GM13977 (cell line): ENCODE results near the gene MCM5.

ENCODE experiments used
- DNase-seq: peaks from one replicate; pipeline ENCODE4 v3.0.0; 2012; ENCODE audit warnings: low spot score
- CTCF ChIP-seq: IDR thresholded peaks from 2 replicates; pipeline ENCODE4 v1.5.1; 2012; ENCODE audit warnings: mild to moderate bottlenecking, control low read depth; ENCODE audit not compliant: insufficient read depth; ENCODE audit errors: extremely low read depth, missing control alignments
- in situ Hi-C: fragments of 300-500 bp; cut with MboI; formaldehyde crosslinking; loops from one replicate; pipeline ENCODE4 v1.12.0; 2022; ENCODE audit warnings: low sequenced_read_pairs, low pct_unique_long_range_greater_than_20kb, mixed read lengths, inconsistent platforms; ENCODE audit not compliant: unreplicated experiment

MCM5 gene

GRCh38 chr22:35425971-35426800 lies 26.2 kb downstream of the MCM5 start:
- in situ Hi-C loops: loop anchor here (10.0 kb wide), 1 partner anchor 159 kb away; no protein-coding TSS in a partner anchor
- no peak for TF ChIP-seq CTCF
- no peak for DNase-seq

GRCh38 chr22:35426801-35427140 lies 26.8 kb downstream of the MCM5 start:
- TF ChIP-seq CTCF: no peak
- DNase-seq: no peak
- in situ Hi-C loops: loop anchor here (10.0 kb wide), 1 partner anchor 158 kb away; no protein-coding TSS in a partner anchor

- TF ChIP-seq CTCF: peak; percentile 77
Measured at GRCh38 chr22:35430897-35431322, 31.0 kb downstream of the MCM5 start.

GRCh38 chr22:35431483-35432227 lies 31.7 kb downstream of the MCM5 start:
- no peak for TF ChIP-seq CTCF
- no peak for DNase-seq
- in situ Hi-C loops: no loop called here

More at GRCh38 chr22:35430897-35431322, 31.0 kb downstream of the MCM5 start:
- peak; percentile 60 for DNase-seq
- in situ Hi-C loops: no loop called here

GRCh38 chr22:35432228-35432905 lies 32.4 kb downstream of the MCM5 start:
- in situ Hi-C loops: no loop called here
- TF ChIP-seq CTCF: no peak
- DNase-seq: no peak

GRCh38 chr22:35434061-35434710 lies 34.2 kb downstream of the MCM5 start:
- in situ Hi-C loops: no loop called here
- DNase-seq: no peak
- no peak for TF ChIP-seq CTCF
